ENCODE data around the gene U2AF1L4. TPM values are rescaled to one million over a fixed set of nuclear protein-coding genes. Genes with fewer than 3 reads are reported as not detected.

The U2AF1L4 gene
- total and polyA plus RNA-seq, 2 of the 4 experiments (the other 2 are of a cell fraction): 6.1 to 15.0 TPM

GRCh38 chr19:35717665-35718344, 27.4 kb downstream of the U2AF1L4 start, which contains the start of gene KMT2B:
KMT2B (plus strand) TSS chr19:35718003; CDS start chr19:35718019, 16 bp downstream.
- Histone ChIP-seq H4K8ac (ENCODE audit: low read depth in 2 of 2, low read length in 2 of 2) (peak within 1 kb of the TSS; percentile 73 to 87; a peak in 3 of 4 replicates), H4K20me1 (ENCODE audit: insufficient read depth, low read length) (peaks cover 18% of the 10 kb centered on the region), H3K4me1 (ENCODE audit: control insufficient read depth, insufficient read depth, low read length) (peaks cover 14% of the 10 kb centered on the region), H2AK5ac (ENCODE audit: low read depth, low read length) (peak within 1 kb of the TSS; percentile 91), H3K9me1 (ENCODE audit: insufficient read depth, low read length) (no peaks in the 10 kb centered on the region; the same call in 1 of the 2 replicates), H3K23ac (ENCODE audit: low read depth, low read length) (peak within 1 kb of the TSS; percentile 95), H2BK120ac (ENCODE audit: low read depth, low read length) (no peak within 1 kb of the TSS), H3K9me3 (ENCODE audit: control insufficient read depth, insufficient read depth, low read length) (no peaks in the 10 kb centered on the region), H3K36me3 (ENCODE audit: control insufficient read depth, insufficient read depth, low read length) (peaks cover 20% of the 10 kb centered on the region), H3K4me2 (ENCODE audit: low read depth, low read length) (peak within 1 kb of the TSS; percentile 91), H2BK15ac (ENCODE audit: low read depth, low read length) (no peak within 1 kb of the TSS), H2BK5ac (ENCODE audit: low read depth, low read length, poor library complexity, severe bottlenecking) (peak within 1 kb of the TSS; percentile 71), H3K27me3 (ENCODE audit: control insufficient read depth, insufficient read depth, low read length) (no peaks in the 10 kb centered on the region), H2AK9ac (replicated peaks; ENCODE audit: low read depth, low read length, poor library complexity) (peak within 1 kb of the TSS; percentile 98), H2BK20ac (ENCODE audit: low read depth, low read length) (no peak within 1 kb of the TSS), H3K4me3 (ENCODE audit: insufficient read depth, low read depth, low read length) (peak within 1 kb of the TSS; percentile 97), H3K18ac (ENCODE audit: low read depth, low read length) (no peak within 1 kb of the TSS), H3K14ac (replicated peaks; ENCODE audit: low read depth, low read length) (peak within 1 kb of the TSS; percentile 96), H4K91ac (ENCODE audit: insufficient read depth, low read depth, low read length) (no peak within 1 kb of the TSS; the same call in 1 of the 2 replicates), H2AFZ (replicated peaks; ENCODE audit: low read length, poor library complexity) (peak within 1 kb of the TSS; percentile 99), H3K56ac (ENCODE audit: extremely low read depth, insufficient read depth, low read length) (peak within 1 kb of the TSS; percentile 67), H3K4ac (ENCODE audit: low read depth, low read length) (peak within 1 kb of the TSS; percentile 91), H3K79me1 (ENCODE audit: low read depth in 1 of 2, low read length in 2 of 2) (peaks cover 4 to 45% of the 10 kb centered on the region in 2 experiments; a peak in 2 of 4 replicates), H3K27ac (ENCODE audit: insufficient read depth, low read length) (peak within 1 kb of the TSS; percentile 89), H3K9ac (ENCODE audit: low read depth, low read length) (peak within 1 kb of the TSS; percentile 94), H4K5ac (ENCODE audit: low read depth, low read length) (peak within 1 kb of the TSS; percentile 37; the same call in 1 of the 2 replicates)
- ATAC-seq (ENCODE audit: low read depth): peak; percentile 74
- intact Hi-C loops (cut with micrococcal nuclease): loop anchor here (1.0 to 2.0 kb wide), 5 partner anchors 25 to 213 kb away; partner anchors contain the start of genes PSENEN and U2AF1L4
- in situ Hi-C loops (cut with MboI; ENCODE audit: low sequenced_read_pairs): loop anchor here (5.0 kb wide), 1 partner anchor 171 kb away; the partner anchor contains the start of gene TMEM147
- dilution Hi-C loops (cut with HindIII; ENCODE audit: low sequenced_read_pairs, unreplicated experiment): no loop called here
- WGBS, 2 experiments (ENCODE audit: extremely low coverage in 2 of 2, insufficient read length in 1 of 2): 0% methylated on average over 46 of the region's 109 CpGs; no CpG with 5 or more reads in 1 of the 2 experiments
- no TSS peak for BruUV-seq (replicated peaks)
- CTCF ChIA-PET: no interaction called here
- DNase-seq: no peak
- POLR2A ChIA-PET (ENCODE audit: unreplicated experiment): no interaction called here
- TF ChIP-seq MXI1 (IDR thresholded peaks at IDR 0.05; ENCODE audit: borderline replicate concordance, low read depth, low read length) (peak; percentile 45; the same call in 1 of the 2 replicates), MAZ (IDR thresholded peaks at IDR 0.05; ENCODE audit: borderline replicate concordance, low read depth, low read length) (peak; percentile 75; the same call in 1 of the 2 replicates), RFX5 (IDR thresholded peaks at IDR 0.05; ENCODE audit: low read depth, low read length) (no peak), BHLHE40 (IDR thresholded peaks at IDR 0.05; ENCODE audit: low read depth, low read length) (no peak)
- TF ChIP-seq, protein P1, sequence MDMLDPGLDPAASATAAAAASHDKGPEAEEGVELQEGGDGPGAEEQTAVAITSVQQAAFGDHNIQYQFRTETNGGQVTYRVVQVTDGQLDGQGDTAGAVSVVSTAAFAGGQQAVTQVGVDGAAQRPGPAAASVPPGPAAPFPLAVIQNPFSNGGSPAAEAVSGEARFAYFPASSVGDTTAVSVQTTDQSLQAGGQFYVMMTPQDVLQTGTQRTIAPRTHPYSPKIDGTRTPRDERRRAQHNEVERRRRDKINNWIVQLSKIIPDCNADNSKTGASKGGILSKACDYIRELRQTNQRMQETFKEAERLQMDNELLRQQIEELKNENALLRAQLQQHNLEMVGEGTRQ (IDR thresholded peaks at IDR 0.05; ENCODE audit: low read depth, low read length): 0 out of 2 replicates have a peak, but pooled peaks have one; percentile 2
